GM21576 (cell line): ENCODE data around the gene LIPE.

Experiments
- ATAC-seq: cut with Tn5 transposase; IDR thresholded peaks from one replicate; pipeline ENCODE4 v1.9.1; 2021; ENCODE audit warnings: mild to moderate bottlenecking, moderate library complexity; ENCODE audit not compliant: unreplicated experiment

The LIPE gene

GRCh38 chr19:42388851-42389489, 38.2 kb downstream of the LIPE start:
- ATAC-seq = no peak

- no peak for ATAC-seq
Observed at GRCh38 chr19:42386974-42387707, 40.0 kb downstream of the LIPE start.

GRCh38 chr19:42380155-42380554, 47.0 kb downstream of the LIPE start:
- no peak for ATAC-seq

- no peak for ATAC-seq
Observed at GRCh38 chr19:42378225-42379215, 48.7 kb downstream of the LIPE start.

- ATAC-seq = no peak
Observed at GRCh38 chr19:42376177-42376555, 51.0 kb downstream of the LIPE start.

- ATAC-seq = no peak
Observed at GRCh38 chr19:42375415-42376176, 51.6 kb downstream of the LIPE start.

GRCh38 chr19:42374826-42375376, 52.3 kb downstream of the LIPE start:
- ATAC-seq = no peak

- no peak for ATAC-seq
Observed at GRCh38 chr19:42370626-42371175, 56.5 kb downstream of the LIPE start.

GRCh38 chr19:42370068-42370520, 57.1 kb downstream of the LIPE start:
- no peak for ATAC-seq

- no peak for ATAC-seq
Observed at GRCh38 chr19:42369433-42370067, 57.6 kb downstream of the LIPE start.

GRCh38 chr19:42368765-42369164, 58.4 kb downstream of the LIPE start:
- ATAC-seq = no peak

GRCh38 chr19:42368360-42368759, 58.8 kb downstream of the LIPE start:
- no peak for ATAC-seq

GRCh38 chr19:42367929-42368328, 59.3 kb downstream of the LIPE start:
- no peak for ATAC-seq

GRCh38 chr19:42366673-42367072, 60.5 kb downstream of the LIPE start:
- no peak for ATAC-seq

GRCh38 chr19:42363614-42364346, 63.4 kb downstream of the LIPE start:
- no peak for ATAC-seq

- ATAC-seq = no peak
Observed at GRCh38 chr19:42362891-42363440, 64.2 kb downstream of the LIPE start.

GRCh38 chr19:42362342-42362741, 64.8 kb downstream of the LIPE start:
- ATAC-seq = no peak

- ATAC-seq = no peak
Observed at GRCh38 chr19:42361545-42361910, 65.7 kb downstream of the LIPE start.
